HFFc6 (cell line): Measurements from ENCODE around the gene ELOVL1. TPM values are rescaled to one million over a fixed set of nuclear protein-coding genes. Genes with fewer than 3 reads are reported as not detected.

ENCODE experiments used
- DNase-seq: peaks from one replicate; pipeline ENCODE4 v3.0.0-alpha.2; 2018
- H3K27ac Mint-ChIP-seq: 2 replicates; pipeline ENCODE4 v1.8.0; 2020; ENCODE audit warnings: mild to moderate bottlenecking, mixed read lengths
- H3K27me3 Mint-ChIP-seq: 2 replicates; pipeline ENCODE4 v1.8.0; 2021; ENCODE audit warnings: mild to moderate bottlenecking, moderate library complexity, mixed read lengths; ENCODE audit not compliant: insufficient read depth
- H3K36me3 Mint-ChIP-seq: 2 replicates; pipeline ENCODE4 v1.8.0; 2021; ENCODE audit warnings: low read depth, mixed read lengths
- H3K4me1 Mint-ChIP-seq: 2 replicates; pipeline ENCODE4 v1.8.0; 2020; ENCODE audit warnings: low read depth, mixed read lengths
- H3K4me3 Mint-ChIP-seq: 2 replicates; pipeline ENCODE4 v1.8.0; 2020; ENCODE audit warnings: mild to moderate bottlenecking, moderate library complexity, mixed read lengths
- H3K9me3 Mint-ChIP-seq: 2 replicates; pipeline ENCODE4 v1.8.0; 2020; ENCODE audit warnings: mild to moderate bottlenecking, mixed read lengths
- total RNA-seq, 6 experiments: library from RNA; stranded (reverse); fragmentation: NEBNext Ultra II Directional; extraction: Animal tissue kit (Norgen Biotek cat#: 25700); gene quantifications; 2 replicates in 1 of 6; 3 replicates in 5 of 6; pipeline ENCODE4 v1.2.3, GENCODE V29; 2021
- TF ChIP-seq, protein P1 (sequence below): fragments of 200-600 bp; sonication (generic); IDR thresholded peaks from 2 replicates; pipeline ENCODE4 v1.5.0; 2021; ENCODE audit warnings: antibody characterized with exemption, mild to moderate bottlenecking

The ELOVL1 gene
- total RNA-seq, 6 experiments from 2014 or later = 137 to 185 (median 160) TPM

DNA sequence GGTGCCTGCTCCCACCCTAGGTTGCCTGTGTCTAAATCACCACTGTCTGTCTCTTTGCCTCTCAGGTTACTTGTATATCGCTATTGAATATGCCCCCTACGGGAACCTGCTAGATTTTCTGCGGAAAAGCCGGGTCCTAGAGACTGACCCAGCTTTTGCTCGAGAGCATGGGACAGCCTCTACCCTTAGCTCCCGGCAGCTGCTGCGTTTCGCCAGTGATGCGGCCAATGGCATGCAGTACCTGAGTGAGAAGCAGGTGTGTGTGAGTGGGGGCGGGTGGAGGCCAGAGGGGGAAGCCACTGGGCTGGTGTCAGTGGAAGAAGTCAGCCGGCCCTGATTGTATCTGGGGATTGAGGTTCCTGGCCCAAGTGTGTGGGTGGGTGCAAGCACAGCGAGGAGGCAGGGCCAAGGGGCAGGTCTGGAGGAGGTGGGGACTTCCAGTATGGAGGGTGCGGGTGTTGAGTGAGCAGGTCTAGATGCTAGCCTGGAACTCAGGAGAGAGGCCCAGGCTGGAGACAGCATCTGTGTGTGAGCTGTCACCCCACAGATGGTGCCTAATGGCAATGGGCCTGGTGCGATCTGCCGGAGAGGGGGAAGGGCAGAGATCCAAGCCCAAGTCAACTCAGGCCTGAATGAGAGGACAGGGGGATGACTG, 49.9 kb downstream of the ELOVL1 start:
- Mint-ChIP-seq H3K9me3 (no peaks in the 10 kb centered on the region), H3K4me1 (peaks cover 25% of the 10 kb centered on the region), H3K4me3 (no peak overlapping the region), H3K27me3 (peaks cover 3% of the 10 kb centered on the region), H3K36me3 (no peaks in the 10 kb centered on the region), H3K27ac (no peak overlapping the region)
- TF ChIP-seq, protein P1, sequence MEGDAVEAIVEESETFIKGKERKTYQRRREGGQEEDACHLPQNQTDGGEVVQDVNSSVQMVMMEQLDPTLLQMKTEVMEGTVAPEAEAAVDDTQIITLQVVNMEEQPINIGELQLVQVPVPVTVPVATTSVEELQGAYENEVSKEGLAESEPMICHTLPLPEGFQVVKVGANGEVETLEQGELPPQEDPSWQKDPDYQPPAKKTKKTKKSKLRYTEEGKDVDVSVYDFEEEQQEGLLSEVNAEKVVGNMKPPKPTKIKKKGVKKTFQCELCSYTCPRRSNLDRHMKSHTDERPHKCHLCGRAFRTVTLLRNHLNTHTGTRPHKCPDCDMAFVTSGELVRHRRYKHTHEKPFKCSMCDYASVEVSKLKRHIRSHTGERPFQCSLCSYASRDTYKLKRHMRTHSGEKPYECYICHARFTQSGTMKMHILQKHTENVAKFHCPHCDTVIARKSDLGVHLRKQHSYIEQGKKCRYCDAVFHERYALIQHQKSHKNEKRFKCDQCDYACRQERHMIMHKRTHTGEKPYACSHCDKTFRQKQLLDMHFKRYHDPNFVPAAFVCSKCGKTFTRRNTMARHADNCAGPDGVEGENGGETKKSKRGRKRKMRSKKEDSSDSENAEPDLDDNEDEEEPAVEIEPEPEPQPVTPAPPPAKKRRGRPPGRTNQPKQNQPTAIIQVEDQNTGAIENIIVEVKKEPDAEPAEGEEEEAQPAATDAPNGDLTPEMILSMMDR = no peak
- no peak for DNase-seq

DNA sequence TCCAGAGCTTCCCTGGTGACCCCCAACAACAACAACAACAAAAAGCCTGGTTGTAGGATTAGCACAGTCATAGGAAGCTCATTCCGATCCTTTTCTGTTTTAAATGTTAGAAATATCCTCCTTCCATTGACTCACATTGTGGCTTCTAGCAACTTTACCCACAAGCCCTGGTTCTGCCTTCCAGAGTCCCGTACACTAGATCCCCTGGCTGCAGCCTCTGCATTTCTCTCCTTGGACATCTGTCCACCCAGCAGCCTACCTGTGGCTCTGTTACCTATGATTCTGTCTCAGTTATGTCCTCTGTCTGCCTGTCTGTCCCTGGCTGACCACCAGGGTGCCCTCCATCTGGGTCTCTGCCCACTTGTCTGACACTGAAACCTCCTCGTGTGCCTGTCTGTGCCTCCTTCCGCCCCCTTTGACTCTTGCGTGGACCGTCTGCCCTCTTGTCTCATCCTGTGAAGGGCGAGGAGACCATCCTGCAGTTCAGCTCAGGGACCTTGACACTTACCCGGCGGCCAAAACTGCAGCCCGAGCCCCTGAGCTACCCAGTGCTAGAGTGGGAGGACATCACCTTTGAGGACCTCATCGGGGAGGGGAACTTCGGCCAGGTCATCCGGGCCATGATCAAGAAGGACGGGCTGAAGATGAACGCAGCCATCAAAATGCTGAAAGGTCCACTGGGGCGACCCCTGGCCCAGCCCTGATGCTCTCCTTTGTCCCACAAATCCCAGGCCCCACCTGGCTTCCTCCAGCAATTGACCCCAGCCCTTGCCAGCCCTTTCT, 50.9 kb downstream of the ELOVL1 start:
- Mint-ChIP-seq H3K27me3 (peaks cover 5% of the 10 kb centered on the region), H3K36me3 (no peaks in the 10 kb centered on the region), H3K27ac (no peak overlapping the region), H3K4me1 (peaks cover 25% of the 10 kb centered on the region), H3K4me3 (no peak overlapping the region), H3K9me3 (no peaks in the 10 kb centered on the region)
- DNase-seq = no peak
- TF ChIP-seq, protein P1 = peak; percentile 56

DNA sequence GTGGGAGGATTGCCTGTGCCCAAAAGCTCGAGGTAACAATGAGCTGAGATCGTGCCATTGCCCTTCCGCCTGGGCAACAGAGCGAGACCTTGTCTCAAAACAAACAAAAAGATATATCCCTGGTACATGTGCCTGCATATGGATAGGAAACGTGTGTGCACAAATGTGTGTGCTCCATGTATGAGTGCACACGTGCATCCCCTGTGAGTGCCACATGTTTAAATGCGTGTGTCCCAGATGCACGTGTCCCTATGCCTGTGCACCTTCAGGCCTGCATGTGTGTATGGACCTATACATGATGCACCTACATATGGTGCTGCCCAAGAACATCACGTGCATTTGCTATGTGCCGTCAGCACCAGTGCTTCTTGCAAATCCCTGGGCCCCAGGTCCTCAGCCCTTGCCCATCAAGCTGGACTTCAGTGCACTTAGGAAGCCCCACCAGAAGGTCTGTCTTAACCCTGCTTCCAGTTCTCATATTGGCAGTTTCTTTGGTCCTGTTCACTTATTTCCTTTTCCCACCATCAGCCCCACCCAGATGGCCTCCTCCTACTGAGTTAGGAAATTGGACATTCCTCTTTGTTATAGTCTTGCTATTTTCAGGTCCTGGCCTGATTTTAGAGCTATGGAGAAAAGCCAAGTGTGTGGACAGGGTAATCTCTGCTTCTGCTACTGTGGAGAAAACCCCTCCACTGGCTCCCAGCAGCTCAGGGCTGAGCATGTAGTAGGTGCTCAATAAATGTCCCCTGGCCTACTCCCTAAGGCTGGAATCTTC, 51.7 kb downstream of the ELOVL1 start:
- Mint-ChIP-seq H3K9me3 (no peaks in the 10 kb centered on the region), H3K4me3 (no peak overlapping the region), H3K4me1 (peaks cover 25% of the 10 kb centered on the region), H3K36me3 (no peaks in the 10 kb centered on the region), H3K27ac (no peak overlapping the region), H3K27me3 (peaks cover 5% of the 10 kb centered on the region)
- no peak for DNase-seq
- TF ChIP-seq, protein P1 = no peak

DNA sequence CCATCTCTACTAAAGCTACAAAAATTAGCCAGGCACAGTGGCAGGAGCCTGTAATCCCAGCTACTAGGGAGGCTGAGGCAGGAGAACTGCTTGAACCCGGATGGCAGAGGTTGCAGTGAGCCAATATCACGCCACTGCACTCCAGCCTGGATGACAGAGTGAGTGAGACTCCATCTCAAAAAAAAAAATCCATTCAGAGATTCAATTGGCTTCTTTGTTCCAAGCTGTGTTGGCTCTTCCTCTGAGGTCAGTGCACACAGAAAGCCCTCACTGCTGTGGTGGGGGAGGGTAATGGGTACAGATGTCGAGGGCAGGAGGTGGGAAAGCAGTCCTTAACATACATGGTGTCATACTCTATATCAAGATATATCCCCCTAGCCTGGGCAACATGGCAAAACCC, 52.3 kb downstream of the ELOVL1 start:
- H3K27ac Mint-ChIP-seq = no peak overlapping the region
- H3K36me3 Mint-ChIP-seq = no peaks in the 10 kb centered on the region
- peaks cover 25% of the 10 kb centered on the region for H3K4me1 Mint-ChIP-seq
- no peaks in the 10 kb centered on the region for H3K9me3 Mint-ChIP-seq
- H3K27me3 Mint-ChIP-seq = peaks cover 5% of the 10 kb centered on the region
- no peak for DNase-seq
- no peak overlapping the region for H3K4me3 Mint-ChIP-seq
- TF ChIP-seq, protein P1 = no peak

DNA sequence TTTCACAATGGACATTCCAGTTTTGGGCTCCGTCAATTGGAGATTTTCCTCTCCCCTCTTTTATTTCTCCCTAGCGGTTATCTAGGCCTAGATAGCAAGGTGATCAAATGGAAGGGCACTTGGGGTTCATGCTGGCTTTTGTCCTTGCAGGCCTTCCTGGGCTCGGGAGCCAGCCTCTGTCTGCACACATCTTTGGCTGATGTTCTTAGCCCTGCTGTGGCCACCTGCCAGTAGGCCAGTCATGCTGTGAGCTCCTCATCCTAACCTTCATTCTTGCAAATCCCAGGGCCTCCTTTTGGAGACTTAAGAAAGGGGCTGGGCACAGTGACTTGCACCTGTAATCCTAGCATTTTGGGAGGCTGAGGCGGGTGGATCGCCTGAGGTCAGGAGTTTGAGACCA, 53.6 kb downstream of the ELOVL1 start:
- no peaks in the 10 kb centered on the region for H3K9me3 Mint-ChIP-seq
- H3K36me3 Mint-ChIP-seq = no peaks in the 10 kb centered on the region
- H3K4me1 Mint-ChIP-seq = peaks cover 36% of the 10 kb centered on the region
- DNase-seq = no peak
- peaks cover 5% of the 10 kb centered on the region for H3K27me3 Mint-ChIP-seq
- no peak overlapping the region for H3K27ac Mint-ChIP-seq
- TF ChIP-seq, protein P1 = no peak
- H3K4me3 Mint-ChIP-seq = no peak overlapping the region
